Cardiac septum (tissue), 1 donor: ENCODE measurements around the gene ASZ1. TPM values are rescaled to one million over a fixed set of nuclear protein-coding genes. Genes with fewer than 3 reads are reported as not detected.

Experiments
- total RNA-seq: library from RNA; stranded (reverse); fragmentation: NEBNext Ultra II Directional; extraction: Animal tissue kit (Norgen Biotek cat#: 25700); gene quantifications from one replicate; pipeline ENCODE4 v1.2.1, GENCODE V29; 2021
- donor health status: DM: no; HTN: no; CAD: no.

Gene ASZ1
- total RNA-seq, 1 donor from 2014 or later = not detected

Other genes starting within 250 kb of the ASZ1 start
- 0.70 TPM for gene WNT2, start 104.4 kb downstream of the ASZ1 start, total RNA-seq
- 0.19 TPM for gene CFTR, start 52.5 kb upstream of the ASZ1 start, total RNA-seq